Smooth muscle cell (in vitro differentiated cells): ENCODE data around the gene DNAI2. TPM values are rescaled to one million over a fixed set of nuclear protein-coding genes. Genes with fewer than 3 reads are reported as not detected.

Source experiments
- DNase-seq: peaks from one replicate; lab custom pipeline; 2025; ENCODE audit not compliant: unreplicated experiment; lab: John Stamatoyannopoulos, UW
- H2AFZ ChIP-seq: fragments of 200-600 bp; sonication (generic); 2 replicates; pipeline ENCODE4 v1.6.0; 2016; ENCODE audit warnings: antibody characterized with exemption, low read depth, mild to moderate bottlenecking
- H3F3A ChIP-seq: fragments of 200-600 bp; sonication (generic); 2 replicates; pipeline ENCODE4 v1.6.0; 2017; ENCODE audit warnings: antibody characterized with exemption, low read depth
- H3K27ac ChIP-seq: fragments of 200-600 bp; sonication (generic); 2 replicates; pipeline ENCODE4 v1.5.1; 2016; ENCODE audit warnings: low read depth, mild to moderate bottlenecking
- H3K27me3 ChIP-seq: fragments of 200-600 bp; sonication (generic); 2 replicates; pipeline ENCODE4 v1.6.1; 2016; ENCODE audit warnings: low read depth, mild to moderate bottlenecking
- H3K36me3 ChIP-seq: fragments of 200-600 bp; sonication (generic); 2 replicates; pipeline ENCODE4 v1.5.1; 2016; ENCODE audit warnings: low read depth
- H3K4me1 ChIP-seq: fragments of 200-600 bp; sonication (generic); 2 replicates; pipeline ENCODE4 v1.5.1; 2016; ENCODE audit warnings: low read depth
- H3K4me2 ChIP-seq: fragments of 200-600 bp; sonication (generic); 2 replicates; pipeline ENCODE4 v1.6.0; 2016; ENCODE audit warnings: mild to moderate bottlenecking
- H3K4me3 ChIP-seq: fragments of 200-600 bp; sonication (generic); 2 replicates; pipeline ENCODE4 v1.5.1; 2016; ENCODE audit warnings: mild to moderate bottlenecking
- H3K79me2 ChIP-seq: fragments of 200-600 bp; sonication (generic); 2 replicates; pipeline ENCODE4 v1.6.0; 2016; ENCODE audit warnings: low read depth, mild to moderate bottlenecking
- H3K9ac ChIP-seq: fragments of 200-600 bp; sonication (generic); 2 replicates; pipeline ENCODE4 v1.6.0; 2016; ENCODE audit warnings: low read depth
- H3K9me3 ChIP-seq: fragments of 200-600 bp; sonication (generic); replicated peaks from 2 replicates; pipeline ENCODE4 v1.5.1; 2016; ENCODE audit warnings: low read depth
- H4K20me1 ChIP-seq: fragments of 200-600 bp; sonication (generic); 2 replicates; pipeline ENCODE4 v1.6.0; 2016; ENCODE audit warnings: low read depth
- CTCF ChIP-seq: fragments of 200-600 bp; sonication (generic); IDR thresholded peaks from 2 replicates; pipeline ENCODE4 v1.5.1; 2017; ENCODE audit warnings: borderline replicate concordance, mild to moderate bottlenecking, antibody characterized with exemption; ENCODE audit not compliant: insufficient read depth, poor library complexity, severe bottlenecking
- WGBS: methylation state at CpG from one replicate; pipeline ENCODE4 v1.1.7; 2016; ENCODE audit warnings: low lambda C conversion rate; 5-methylcytosine and 5-hydroxymethylcytosine counted together
- polyA plus RNA-seq: library from polyadenylated mRNA; unstranded; fragments of >200 nt; fragmentation: Nextera tagmentation; extraction: Ambion mirVana; gene quantifications from 2 replicates; pipeline ENCODE4 v1.2.1, GENCODE V29; 2016
- total RNA-seq: library from RNA; depleted of rRNA; stranded (reverse); fragments of >200 nt; gene quantifications from 2 replicates; pipeline ENCODE4 v1.2.3, GENCODE V29; 2014

DNAI2 gene
- total and polyA plus RNA-seq, 2 experiments from 2014 or later = not detected

DNA sequence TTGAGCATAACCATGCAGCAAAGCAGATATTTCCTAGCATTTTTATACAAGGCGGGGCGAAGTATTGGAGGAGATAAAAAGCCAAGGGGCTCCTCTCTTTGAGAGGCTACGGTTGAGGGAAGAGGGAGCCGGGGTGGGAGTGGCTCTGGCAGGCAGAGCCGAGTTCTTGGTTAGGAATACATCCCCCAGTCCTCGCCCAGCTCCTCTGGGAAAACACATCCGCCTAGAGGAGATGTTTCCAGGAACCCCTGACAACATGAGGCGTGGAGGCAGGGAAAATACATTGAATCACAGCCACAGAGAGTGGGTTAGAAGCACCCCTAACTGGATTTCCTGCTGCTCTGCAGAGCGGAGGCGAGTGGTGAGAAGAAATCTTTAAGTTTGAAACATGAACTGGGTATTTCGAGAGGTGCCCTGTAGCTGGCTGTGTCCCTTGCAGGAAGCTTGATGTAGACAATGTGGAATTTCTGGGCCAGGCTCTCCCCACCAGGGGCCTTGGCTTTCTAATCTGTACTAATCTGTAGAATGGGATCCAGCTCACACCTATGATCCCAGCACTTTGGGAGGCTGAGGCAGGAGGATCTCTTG is 33.3 kb upstream of the DNAI2 start:
- Histone ChIP-seq H3K4me2 (no peak overlapping the region), H3K27ac (no peak overlapping the region), H3K27me3 (no peaks in the 10 kb centered on the region), H3K79me2 (no peaks in the 10 kb centered on the region), H3K9me3 (no peaks in the 10 kb centered on the region), H2AFZ (no peak overlapping the region), H3F3A (no peaks in the 10 kb centered on the region), H4K20me1 (no peaks in the 10 kb centered on the region), H3K4me3 (no peak overlapping the region), H3K9ac (no peak overlapping the region), H3K36me3 (no peaks in the 10 kb centered on the region), H3K4me1 (peaks cover 8% of the 10 kb centered on the region)
- DNase-seq = no peak
- TF ChIP-seq CTCF = no peak
- 71% methylated on average over 11 of the region's 11 CpGs for WGBS

- Histone ChIP-seq H3K9ac (no peak overlapping the region), H3K4me1 (peaks cover 14% of the 10 kb centered on the region), H3K36me3 (no peaks in the 10 kb centered on the region), H4K20me1 (no peaks in the 10 kb centered on the region), H3K4me3 (no peak overlapping the region), H3F3A (no peaks in the 10 kb centered on the region), H2AFZ (no peak overlapping the region), H3K27me3 (no peaks in the 10 kb centered on the region), H3K9me3 (no peaks in the 10 kb centered on the region), H3K4me2 (no peak overlapping the region), H3K27ac (no peak overlapping the region), H3K79me2 (no peaks in the 10 kb centered on the region)
- WGBS = 96% methylated on average over 10 of the region's 10 CpGs
- TF ChIP-seq CTCF = no peak
- DNase-seq = no peak
Measured at GRCh38 chr17:74241431-74241830, 32.6 kb upstream of the DNAI2 start.

- no peak for DNase-seq
- Histone ChIP-seq H3K27ac (no peak overlapping the region), H3K27me3 (no peaks in the 10 kb centered on the region), H3K4me2 (no peak overlapping the region), H3K9me3 (no peaks in the 10 kb centered on the region), H3F3A (no peaks in the 10 kb centered on the region), H4K20me1 (no peaks in the 10 kb centered on the region), H3K79me2 (no peaks in the 10 kb centered on the region), H3K9ac (no peak overlapping the region), H2AFZ (no peak overlapping the region), H3K4me3 (no peak overlapping the region), H3K4me1 (peaks cover 14% of the 10 kb centered on the region), H3K36me3 (no peaks in the 10 kb centered on the region)
- TF ChIP-seq CTCF = no peak
- 100% methylated on average over 2 of the region's 2 CpGs for WGBS
Measured at GRCh38 chr17:74241847-74242246, 32.2 kb upstream of the DNAI2 start.
